Neural progenitor cell (in vitro differentiated cells): Measurements from ENCODE around the gene DIAPH2. TPM values are rescaled to one million over a fixed set of nuclear protein-coding genes. Genes with fewer than 3 reads are reported as not detected.

Experiments
- DNase-seq: peaks from one replicate; pipeline ENCODE4 v3.0.0-alpha.2; 2016; ENCODE audit warnings: low spot score
- H2AFZ ChIP-seq: fragments of 200-600 bp; sonication (generic); replicated peaks from 2 replicates; pipeline ENCODE4 v1.6.1; 2016; ENCODE audit warnings: antibody characterized with exemption
- H3F3A ChIP-seq: fragments of 200-600 bp; sonication (generic); 2 replicates; pipeline ENCODE4 v1.6.1; 2016; ENCODE audit warnings: antibody characterized with exemption, low read depth
- H3K27ac ChIP-seq: fragments of 200-600 bp; sonication (generic); 2 replicates; pipeline ENCODE4 v1.5.1; 2016; ENCODE audit warnings: mild to moderate bottlenecking
- H3K27me3 ChIP-seq: fragments of 200-600 bp; sonication (generic); 2 replicates; pipeline ENCODE4 v1.6.1; 2016; ENCODE audit warnings: mild to moderate bottlenecking, moderate library complexity
- H3K36me3 ChIP-seq: fragments of 200-600 bp; sonication (generic); 2 replicates; pipeline ENCODE4 v1.5.1; 2016
- H3K4me1 ChIP-seq: fragments of 200-600 bp; sonication (generic); 2 replicates; pipeline ENCODE4 v1.6.1; 2016; ENCODE audit warnings: mixed run types
- H3K4me2 ChIP-seq: fragments of 200-600 bp; sonication (generic); 2 replicates; pipeline ENCODE4 v1.6.1; 2016
- H3K4me3 ChIP-seq: fragments of 200-600 bp; sonication (generic); 2 replicates; pipeline ENCODE4 v1.5.1; 2016
- H3K79me2 ChIP-seq: fragments of 200-600 bp; sonication (generic); 2 replicates; pipeline ENCODE4 v1.6.1; 2016; ENCODE audit warnings: low read depth
- H3K9ac ChIP-seq: fragments of 200-600 bp; sonication (generic); 2 replicates; pipeline ENCODE4 v1.6.1; 2016
- H3K9me3 ChIP-seq: fragments of 200-600 bp; sonication (generic); 2 replicates; pipeline ENCODE4 v1.5.1; 2016; ENCODE audit warnings: low read depth
- H4K20me1 ChIP-seq: fragments of 200-600 bp; sonication (generic); 2 replicates; pipeline ENCODE4 v1.6.1; 2016; ENCODE audit warnings: low read depth
- H3K27ac Mint-ChIP-seq: 3 replicates; pipeline ENCODE4 v1.8.0; 2021; ENCODE audit warnings: mixed read lengths
- H3K27me3 Mint-ChIP-seq: 2 replicates; pipeline ENCODE4 v1.8.0; 2022; ENCODE audit warnings: low read depth, mild to moderate bottlenecking, inconsistent platforms, moderate library complexity, mixed read lengths; ENCODE audit not compliant: insufficient read depth
- H3K36me3 Mint-ChIP-seq: 3 replicates; pipeline ENCODE4 v1.8.0; 2021; ENCODE audit warnings: mixed read lengths
- H3K4me1 Mint-ChIP-seq: 3 replicates; pipeline ENCODE4 v1.8.0; 2021; ENCODE audit warnings: mixed read lengths
- H3K4me3 Mint-ChIP-seq: 3 replicates; pipeline ENCODE4 v1.8.0; 2021; ENCODE audit warnings: mild to moderate bottlenecking, moderate library complexity, mixed read lengths
- H3K9me3 Mint-ChIP-seq: 3 replicates; pipeline ENCODE4 v1.8.0; 2020; ENCODE audit warnings: mixed read lengths
- EZH2 ChIP-seq: fragments of 200-600 bp; sonication (generic); IDR thresholded peaks from 2 replicates; pipeline ENCODE4 v1.6.1; 2017; ENCODE audit warnings: antibody characterized with exemption, mild to moderate bottlenecking, moderate library complexity
- EZH2phosphoT487 ChIP-seq: fragments of 200-600 bp; sonication (generic); IDR thresholded peaks from 2 replicates; pipeline ENCODE4 v1.6.1; 2017; ENCODE audit warnings: antibody characterized with exemption
- total RNA-seq: library from RNA; depleted of rRNA; stranded (reverse); fragments of >200 nt; gene quantifications from 2 replicates; pipeline ENCODE4 v1.2.3, GENCODE V29; 2015; ENCODE audit warnings: low replicate concordance
- TF ChIP-seq, protein P1 (sequence below): fragments of 200-600 bp; sonication (generic); IDR thresholded peaks from 2 replicates; pipeline ENCODE4 v1.5.1; 2017; ENCODE audit warnings: antibody characterized with exemption, mild to moderate bottlenecking

DIAPH2 gene
- total RNA-seq, 1 donor from 2014 or later = 24.0 TPM

DNA sequence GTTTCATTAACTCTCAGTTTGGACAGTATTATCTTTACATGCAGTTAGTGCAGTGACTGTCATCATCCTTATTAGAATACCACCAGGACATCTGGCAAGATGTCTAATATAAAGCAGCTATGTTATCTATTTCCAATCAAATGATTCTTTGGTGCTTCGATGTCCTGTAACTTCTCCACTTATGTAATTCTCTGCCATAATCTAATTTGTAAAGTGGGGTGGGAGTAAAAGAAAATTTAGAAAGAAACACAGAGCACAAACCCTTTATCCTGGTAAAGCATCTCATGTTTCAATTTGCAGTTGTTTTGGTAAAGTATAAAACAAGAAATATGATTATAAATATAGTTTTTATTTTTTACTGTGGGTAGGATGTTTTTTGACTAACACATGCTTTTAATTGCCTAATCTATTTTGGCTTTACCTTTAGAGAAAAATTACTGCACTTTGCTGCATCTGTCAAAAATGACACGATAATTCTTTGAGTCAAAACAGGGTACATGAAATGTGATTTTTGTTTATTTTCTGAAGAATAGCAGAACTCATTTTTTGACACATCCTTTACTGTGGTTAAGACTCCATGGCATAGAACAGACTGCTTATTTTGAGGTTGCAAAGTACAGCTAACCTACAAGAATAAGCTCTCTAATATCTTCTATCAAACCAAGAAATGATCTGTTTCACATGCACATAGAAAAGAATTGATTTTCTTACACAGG is 581.9 kb downstream of the DIAPH2 start:
- no peaks in the 10 kb centered on the region for H3K79me2 ChIP-seq
- no peak overlapping the region for H3K9ac ChIP-seq
- Mint-ChIP-seq H3K36me3 (peaks cover 2% of the 10 kb centered on the region), H3K4me1 (peaks cover 24% of the 10 kb centered on the region), H3K4me3 (no peak overlapping the region), H3K27ac (no peak overlapping the region), H3K9me3 (peaks cover 6% of the 10 kb centered on the region), H3K27me3 (no peaks in the 10 kb centered on the region)
- H3K4me3 ChIP-seq = no peak overlapping the region
- H3K36me3 ChIP-seq = no peaks in the 10 kb centered on the region
- H3K4me1 ChIP-seq = peaks cover 20% of the 10 kb centered on the region
- H3K4me2 ChIP-seq = no peak overlapping the region
- H4K20me1 ChIP-seq = no peaks in the 10 kb centered on the region
- H3K27me3 ChIP-seq = no peaks in the 10 kb centered on the region
- H3K27ac ChIP-seq = no peak overlapping the region
- no peak overlapping the region for H2AFZ ChIP-seq
- H3K9me3 ChIP-seq = no peaks in the 10 kb centered on the region
- TF ChIP-seq, protein P1, sequence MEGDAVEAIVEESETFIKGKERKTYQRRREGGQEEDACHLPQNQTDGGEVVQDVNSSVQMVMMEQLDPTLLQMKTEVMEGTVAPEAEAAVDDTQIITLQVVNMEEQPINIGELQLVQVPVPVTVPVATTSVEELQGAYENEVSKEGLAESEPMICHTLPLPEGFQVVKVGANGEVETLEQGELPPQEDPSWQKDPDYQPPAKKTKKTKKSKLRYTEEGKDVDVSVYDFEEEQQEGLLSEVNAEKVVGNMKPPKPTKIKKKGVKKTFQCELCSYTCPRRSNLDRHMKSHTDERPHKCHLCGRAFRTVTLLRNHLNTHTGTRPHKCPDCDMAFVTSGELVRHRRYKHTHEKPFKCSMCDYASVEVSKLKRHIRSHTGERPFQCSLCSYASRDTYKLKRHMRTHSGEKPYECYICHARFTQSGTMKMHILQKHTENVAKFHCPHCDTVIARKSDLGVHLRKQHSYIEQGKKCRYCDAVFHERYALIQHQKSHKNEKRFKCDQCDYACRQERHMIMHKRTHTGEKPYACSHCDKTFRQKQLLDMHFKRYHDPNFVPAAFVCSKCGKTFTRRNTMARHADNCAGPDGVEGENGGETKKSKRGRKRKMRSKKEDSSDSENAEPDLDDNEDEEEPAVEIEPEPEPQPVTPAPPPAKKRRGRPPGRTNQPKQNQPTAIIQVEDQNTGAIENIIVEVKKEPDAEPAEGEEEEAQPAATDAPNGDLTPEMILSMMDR = no peak
- TF ChIP-seq EZH2 (no peak), EZH2phosphoT487 (no peak)
- no peak for DNase-seq
- H3F3A ChIP-seq = peaks cover 7% of the 10 kb centered on the region

DNA sequence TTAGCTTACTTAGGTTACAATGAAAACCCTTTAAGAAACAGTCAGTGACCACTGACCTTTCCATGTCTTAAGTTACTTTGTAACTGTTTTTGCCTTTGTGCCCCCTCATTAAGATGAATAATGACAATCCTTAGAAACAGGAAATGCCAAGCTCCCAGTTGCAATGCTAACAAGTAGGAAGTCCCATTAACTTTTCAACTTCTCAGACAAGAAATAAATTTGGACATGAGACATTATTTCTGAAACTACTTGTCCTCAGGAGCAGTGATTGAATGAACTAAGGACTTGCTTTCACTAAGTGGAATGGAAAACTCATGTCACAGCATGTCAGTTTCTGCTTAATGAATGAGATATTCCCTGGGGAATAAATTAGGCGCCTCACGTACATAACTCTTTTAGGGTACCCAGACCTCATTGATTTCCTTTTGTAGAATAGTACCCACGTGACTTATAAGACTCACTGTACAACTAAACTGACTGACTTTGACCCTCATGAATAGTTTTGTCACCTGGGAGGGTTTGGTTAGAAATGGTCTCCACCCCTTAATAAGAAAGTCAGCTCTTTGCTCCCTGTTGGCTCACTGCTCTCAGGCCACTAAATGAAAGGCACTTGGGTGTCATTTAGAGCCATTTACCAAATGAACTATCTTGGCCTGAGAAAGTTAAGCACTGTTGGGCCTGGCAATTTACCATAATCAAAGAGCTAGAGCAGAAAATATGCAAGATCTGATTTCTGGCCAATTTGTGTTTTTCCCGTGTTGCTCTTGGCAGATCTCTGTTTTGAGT is 582.9 kb downstream of the DIAPH2 start:
- peaks cover 2% of the 10 kb centered on the region for H3K36me3 Mint-ChIP-seq
- no peak overlapping the region for H3K4me2 ChIP-seq
- no peaks in the 10 kb centered on the region for H3K36me3 ChIP-seq
- H3K4me3 ChIP-seq = no peak overlapping the region
- H3K4me3 Mint-ChIP-seq = no peak overlapping the region
- H3K27ac Mint-ChIP-seq = no peak overlapping the region
- H3K9ac ChIP-seq = no peak overlapping the region
- H4K20me1 ChIP-seq = no peaks in the 10 kb centered on the region
- H3K27me3 ChIP-seq = no peaks in the 10 kb centered on the region
- peaks cover 24% of the 10 kb centered on the region for H3K4me1 Mint-ChIP-seq
- H3K27me3 Mint-ChIP-seq = no peaks in the 10 kb centered on the region
- no peak overlapping the region for H2AFZ ChIP-seq
- TF ChIP-seq, protein P1 = no peak
- H3K4me1 ChIP-seq = peaks cover 20% of the 10 kb centered on the region
- peaks cover 6% of the 10 kb centered on the region for H3K9me3 Mint-ChIP-seq
- no peak for DNase-seq
- H3K27ac ChIP-seq = no peak overlapping the region
- no peaks in the 10 kb centered on the region for H3K9me3 ChIP-seq
- peaks cover 7% of the 10 kb centered on the region for H3F3A ChIP-seq
- H3K79me2 ChIP-seq = no peaks in the 10 kb centered on the region

DNA sequence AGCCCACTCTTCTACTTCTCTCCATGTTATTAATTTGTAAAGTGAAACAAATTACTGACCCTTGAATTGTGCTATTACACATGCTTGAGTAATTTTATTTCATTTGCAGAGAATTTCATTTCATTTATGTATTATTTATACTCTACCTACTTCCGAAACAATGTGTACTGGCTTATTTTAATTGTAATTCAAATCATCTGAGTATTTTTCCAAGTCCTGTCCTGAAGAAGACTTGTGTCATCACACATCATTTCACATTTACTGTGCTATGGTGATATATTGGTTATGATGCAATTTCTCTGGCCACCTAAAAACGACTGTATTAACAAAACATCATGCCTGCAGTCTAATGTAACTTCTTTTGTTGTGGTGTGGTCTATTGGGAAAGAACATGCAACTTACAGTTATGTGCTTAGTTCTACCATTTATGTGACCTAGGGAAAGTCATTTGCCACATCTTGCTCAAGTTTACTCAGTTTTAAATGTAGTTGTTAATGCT is 583.6 kb downstream of the DIAPH2 start:
- DNase-seq = no peak
- peaks cover 7% of the 10 kb centered on the region for H3F3A ChIP-seq
- H3K27me3 Mint-ChIP-seq = no peaks in the 10 kb centered on the region
- H2AFZ ChIP-seq = no peak overlapping the region
- H3K27ac Mint-ChIP-seq = no peak overlapping the region
- H3K36me3 ChIP-seq = no peaks in the 10 kb centered on the region
- H3K4me1 ChIP-seq = peaks cover 20% of the 10 kb centered on the region
- no peak overlapping the region for H3K4me2 ChIP-seq
- no peak overlapping the region for H3K9ac ChIP-seq
- H3K27me3 ChIP-seq = no peaks in the 10 kb centered on the region
- no peaks in the 10 kb centered on the region for H3K79me2 ChIP-seq
- peaks cover 2% of the 10 kb centered on the region for H3K36me3 Mint-ChIP-seq
- peaks cover 24% of the 10 kb centered on the region for H3K4me1 Mint-ChIP-seq
- peaks cover 6% of the 10 kb centered on the region for H3K9me3 Mint-ChIP-seq
- H4K20me1 ChIP-seq = no peaks in the 10 kb centered on the region
- H3K4me3 ChIP-seq = no peak overlapping the region
- no peak overlapping the region for H3K27ac ChIP-seq
- TF ChIP-seq EZH2 = no peak
- TF ChIP-seq EZH2phosphoT487 = no peak
- TF ChIP-seq, protein P1 = no peak
- no peak overlapping the region for H3K4me3 Mint-ChIP-seq
- no peaks in the 10 kb centered on the region for H3K9me3 ChIP-seq
